Activated B cell treated with CpG ODN at 0.5 μM for 24 hours (primary cell): ENCODE data around the gene RGS14. TPM values are rescaled to one million over a fixed set of nuclear protein-coding genes. Genes with fewer than 3 reads are reported as not detected.

Experiments used
- ATAC-seq: fragments of 200-7000 bp; cut with Tn5 transposase; one replicate; pipeline ENCODE4 v1.10.0; 2021; ENCODE audit warnings: low read depth, mild to moderate bottlenecking, moderate library complexity
- CTCF ChIA-PET: fragments of 350-600 bp; sonication (Branson Sonifier 250); formaldehyde crosslinking; loops from one replicate; lab custom pipeline; 2021; ENCODE audit warnings: antibody characterized with exemption; lab: Charles Lee
- POLR2A ChIA-PET: fragments of 350-600 bp; sonication (Branson Sonifier 250); formaldehyde crosslinking; loops from one replicate; lab custom pipeline; 2021; ENCODE audit warnings: antibody characterized with exemption; lab: Charles Lee
- DNase-seq: peaks from one replicate; pipeline ENCODE4 v3.0.0; 2022
- H3K27ac Mint-ChIP-seq: one replicate; pipeline ENCODE4 v1.8.0; 2020; ENCODE audit warnings: mixed read lengths
- H3K27me3 Mint-ChIP-seq: one replicate; pipeline ENCODE4 v1.8.0; 2021; ENCODE audit warnings: mixed read lengths
- H3K36me3 Mint-ChIP-seq: one replicate; pipeline ENCODE4 v1.8.0; 2021; ENCODE audit warnings: low read depth, mixed read lengths
- H3K4me1 Mint-ChIP-seq: one replicate; pipeline ENCODE4 v1.8.0; 2021; ENCODE audit warnings: mixed read lengths
- H3K4me3 Mint-ChIP-seq: one replicate; pipeline ENCODE4 v1.8.0; 2020; ENCODE audit warnings: mild to moderate bottlenecking, mixed read lengths
- H3K9me3 Mint-ChIP-seq: one replicate; pipeline ENCODE4 v1.8.0; 2020; ENCODE audit warnings: mixed read lengths
- intact Hi-C: fragments of 100-400 bp; cut with micrococcal nuclease; formaldehyde crosslinking; loops from one replicate; pipeline ENCODE4 v1.15.1; 2024
- total RNA-seq: library from RNA; stranded (reverse); gene quantifications from 2 replicates; pipeline ENCODE4 v1.2.3, GENCODE V29; 2022
- TF ChIP-seq, protein P1 (sequence below): fragments of 200-600 bp; IDR thresholded peaks from one replicate; pipeline ENCODE4 v1.8.0; 2022; ENCODE audit warnings: antibody characterized with exemption, mild to moderate bottlenecking

The RGS14 gene
- total RNA-seq, 1 donor from 2014 or later, result 58.3 TPM

- TF ChIP-seq, protein P1, sequence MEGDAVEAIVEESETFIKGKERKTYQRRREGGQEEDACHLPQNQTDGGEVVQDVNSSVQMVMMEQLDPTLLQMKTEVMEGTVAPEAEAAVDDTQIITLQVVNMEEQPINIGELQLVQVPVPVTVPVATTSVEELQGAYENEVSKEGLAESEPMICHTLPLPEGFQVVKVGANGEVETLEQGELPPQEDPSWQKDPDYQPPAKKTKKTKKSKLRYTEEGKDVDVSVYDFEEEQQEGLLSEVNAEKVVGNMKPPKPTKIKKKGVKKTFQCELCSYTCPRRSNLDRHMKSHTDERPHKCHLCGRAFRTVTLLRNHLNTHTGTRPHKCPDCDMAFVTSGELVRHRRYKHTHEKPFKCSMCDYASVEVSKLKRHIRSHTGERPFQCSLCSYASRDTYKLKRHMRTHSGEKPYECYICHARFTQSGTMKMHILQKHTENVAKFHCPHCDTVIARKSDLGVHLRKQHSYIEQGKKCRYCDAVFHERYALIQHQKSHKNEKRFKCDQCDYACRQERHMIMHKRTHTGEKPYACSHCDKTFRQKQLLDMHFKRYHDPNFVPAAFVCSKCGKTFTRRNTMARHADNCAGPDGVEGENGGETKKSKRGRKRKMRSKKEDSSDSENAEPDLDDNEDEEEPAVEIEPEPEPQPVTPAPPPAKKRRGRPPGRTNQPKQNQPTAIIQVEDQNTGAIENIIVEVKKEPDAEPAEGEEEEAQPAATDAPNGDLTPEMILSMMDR, result no peak
- Mint-ChIP-seq H3K27ac (peak overlapping the region; percentile 19), H3K4me3 (no peak overlapping the region), H3K36me3 (peaks cover 47% of the 10 kb centered on the region), H3K4me1 (peaks cover 53% of the 10 kb centered on the region), H3K9me3 (no peaks in the 10 kb centered on the region), H3K27me3 (no peaks in the 10 kb centered on the region)
- ChIA-PET POLR2A (interaction anchor here (0.9 to 1.9 kb wide), 8 partner anchors 8 to 57 kb away, joined by 3 to 12 read pairs (median 4); partner anchors contain the start of genes GRK6, LMAN2 and RGS14), CTCF (interaction anchor here (0.7 to 3.8 kb wide), 11 partner anchors 12 to 256 kb away, joined by 3 to 19 read pairs (median 4); partner anchors contain the start of genes LMAN2 and RGS14)
- no peak for DNase-seq
- ATAC-seq, result no peak
- intact Hi-C loops, result loop anchor here (1.0 to 2.0 kb wide), 2 partner anchors 8 to 13 kb away; partner anchors contain the start of gene RGS14
Measured at GRCh38 chr5:177369645-177370440, 12.1 kb downstream of the RGS14 start.

GRCh38 chr5:177370488-177371119 lies 12.9 kb downstream of the RGS14 start:
- intact Hi-C loops, result loop anchor here (1.0 to 2.0 kb wide), 2 partner anchors 8 to 14 kb away; partner anchors contain the start of gene RGS14
- H3K36me3 Mint-ChIP-seq, result peaks cover 43% of the 10 kb centered on the region
- no peaks in the 10 kb centered on the region for H3K27me3 Mint-ChIP-seq
- no peak overlapping the region for H3K27ac Mint-ChIP-seq
- POLR2A ChIA-PET, result interaction anchor here (0.7 to 1.9 kb wide), 10 partner anchors 9 to 94 kb away, joined by 3 to 12 read pairs (median 4); partner anchors contain the start of genes GRK6, LMAN2 and RGS14
- H3K9me3 Mint-ChIP-seq, result no peaks in the 10 kb centered on the region
- CTCF ChIA-PET, result interaction anchor here (0.6 to 3.8 kb wide), 9 partner anchors 8 to 567 kb away, joined by 3 to 19 read pairs (median 3); partner anchors contain the start of genes LMAN2 and RGS14
- TF ChIP-seq, protein P1, result no peak
- ATAC-seq (peak; percentile 85), DNase-seq (peak; percentile 48)
- peak overlapping the region; percentile 60 for H3K4me3 Mint-ChIP-seq
- peaks cover 53% of the 10 kb centered on the region for H3K4me1 Mint-ChIP-seq

GRCh38 chr5:177371120-177372033 lies 13.7 kb downstream of the RGS14 start:
- DNase-seq (no peak), ATAC-seq (no peak)
- Mint-ChIP-seq H3K4me1 (peaks cover 50% of the 10 kb centered on the region), H3K27ac (peak overlapping the region; percentile 53), H3K4me3 (peak overlapping the region; percentile 46), H3K27me3 (no peaks in the 10 kb centered on the region), H3K9me3 (no peaks in the 10 kb centered on the region), H3K36me3 (peaks cover 39% of the 10 kb centered on the region)
- TF ChIP-seq, protein P1, result no peak
- POLR2A ChIA-PET, result interaction anchor here (0.7 to 1.9 kb wide), 10 partner anchors 10 to 95 kb away, joined by 3 to 12 read pairs (median 4); partner anchors contain the start of genes GRK6, LMAN2 and RGS14
- intact Hi-C loops, result loop anchor here (2.0 kb wide), 1 partner anchor 15 kb away; the partner anchor contains the start of gene RGS14
- CTCF ChIA-PET, result interaction anchor here (0.6 to 3.8 kb wide), 9 partner anchors 9 to 566 kb away, joined by 3 to 19 read pairs (median 3); partner anchors contain the start of genes LMAN2 and RGS14

DNA sequence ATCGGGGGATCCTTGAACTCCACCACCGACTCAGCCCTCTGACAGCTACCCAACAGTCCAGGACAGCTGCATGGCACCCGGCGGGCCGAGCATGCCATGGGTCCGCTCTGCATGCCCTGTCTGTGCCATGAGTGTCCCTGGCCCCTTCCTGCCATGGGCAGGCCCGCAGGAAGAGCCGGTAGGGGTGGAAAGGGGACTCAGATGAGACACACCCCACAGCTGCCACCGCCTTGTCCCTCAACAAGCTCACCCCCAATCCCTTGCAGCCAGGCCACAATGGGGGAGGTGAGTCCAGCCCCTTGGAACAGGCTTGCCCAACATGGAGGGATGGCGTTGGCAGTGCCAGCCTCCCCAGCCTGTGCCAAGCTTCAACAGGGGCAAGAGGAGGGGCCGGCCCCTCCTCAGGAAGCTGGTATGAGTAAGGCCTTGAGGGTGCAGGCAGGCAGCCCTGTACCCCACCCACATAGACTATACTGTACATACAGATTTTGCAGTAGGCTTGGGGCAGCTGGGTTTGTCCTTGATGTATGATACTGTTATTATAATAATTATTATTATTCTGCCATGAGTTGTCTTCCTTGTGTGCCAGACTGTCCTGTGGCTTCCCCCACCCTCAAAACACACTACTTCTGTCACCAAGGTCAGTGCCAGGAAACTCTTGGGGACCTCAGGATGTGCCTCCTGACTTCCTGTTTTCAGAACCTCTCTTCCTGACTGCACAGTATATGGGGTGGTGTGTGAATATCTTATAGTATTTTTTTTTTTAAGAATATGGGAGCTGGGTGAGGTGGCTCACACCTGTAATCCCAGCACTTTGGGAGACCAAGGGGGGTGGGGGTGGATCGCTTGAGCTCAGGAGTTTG lies 14.5 kb downstream of the RGS14 start:
- intact Hi-C loops, result no loop called here
- H3K36me3 Mint-ChIP-seq, result peaks cover 34% of the 10 kb centered on the region
- H3K4me3 Mint-ChIP-seq, result no peak overlapping the region
- H3K27ac Mint-ChIP-seq, result peak overlapping the region; percentile 56
- no peaks in the 10 kb centered on the region for H3K27me3 Mint-ChIP-seq
- ChIA-PET POLR2A (interaction anchor here (0.7 to 1.9 kb wide), 4 partner anchors 11 to 76 kb away, joined by 3 to 12 read pairs (median 4); partner anchors contain the start of genes LMAN2 and RGS14), CTCF (interaction anchor here (0.9 to 3.8 kb wide), 5 partner anchors 18 to 63 kb away, joined by 3 to 19 read pairs (median 3); no protein-coding TSS in a partner anchor)
- no peaks in the 10 kb centered on the region for H3K9me3 Mint-ChIP-seq
- DNase-seq, result no peak
- TF ChIP-seq, protein P1, result no peak
- H3K4me1 Mint-ChIP-seq, result peaks cover 50% of the 10 kb centered on the region
- no peak for ATAC-seq
